Activated B cell treated with CpG ODN at 0.5 μM for 24 hours (primary cell): ENCODE results near the gene NUDT3. TPM values are rescaled to one million over a fixed set of nuclear protein-coding genes. Genes with fewer than 3 reads are reported as not detected.
A peak's percentile ranks its signal among the peaks of the same experiment; 100 is the strongest.

Experiments used
- ATAC-seq: fragments of 200-7000 bp; cut with Tn5 transposase; one replicate; pipeline ENCODE4 v1.10.0; 2021; ENCODE audit warnings: low read depth, mild to moderate bottlenecking, moderate library complexity
- CTCF ChIA-PET: fragments of 350-600 bp; sonication (Branson Sonifier 250); formaldehyde crosslinking; loops from one replicate; lab custom pipeline; 2021; ENCODE audit warnings: antibody characterized with exemption; lab: Charles Lee
- POLR2A ChIA-PET: fragments of 350-600 bp; sonication (Branson Sonifier 250); formaldehyde crosslinking; loops from one replicate; lab custom pipeline; 2021; ENCODE audit warnings: antibody characterized with exemption; lab: Charles Lee
- DNase-seq: peaks from one replicate; pipeline ENCODE4 v3.0.0; 2022
- H3K27ac Mint-ChIP-seq: one replicate; pipeline ENCODE4 v1.8.0; 2020; ENCODE audit warnings: mixed read lengths
- H3K27me3 Mint-ChIP-seq: one replicate; pipeline ENCODE4 v1.8.0; 2021; ENCODE audit warnings: mixed read lengths
- H3K36me3 Mint-ChIP-seq: one replicate; pipeline ENCODE4 v1.8.0; 2021; ENCODE audit warnings: low read depth, mixed read lengths
- H3K4me1 Mint-ChIP-seq: one replicate; pipeline ENCODE4 v1.8.0; 2021; ENCODE audit warnings: mixed read lengths
- H3K4me3 Mint-ChIP-seq: one replicate; pipeline ENCODE4 v1.8.0; 2020; ENCODE audit warnings: mild to moderate bottlenecking, mixed read lengths
- H3K9me3 Mint-ChIP-seq: one replicate; pipeline ENCODE4 v1.8.0; 2020; ENCODE audit warnings: mixed read lengths
- CTCF ChIP-seq: fragments of 200-600 bp; IDR thresholded peaks from one replicate; pipeline ENCODE4 v1.8.0; 2022; ENCODE audit warnings: antibody characterized with exemption, mild to moderate bottlenecking
- intact Hi-C: fragments of 100-400 bp; cut with micrococcal nuclease; formaldehyde crosslinking; loops from one replicate; pipeline ENCODE4 v1.15.1; 2024
- total RNA-seq: library from RNA; stranded (reverse); gene quantifications from 2 replicates; pipeline ENCODE4 v1.2.3, GENCODE V29; 2022

The NUDT3 gene
- total RNA-seq, 1 donor from 2014 or later: 27.0 TPM

- CTCF ChIA-PET: no interaction called here
Measured at GRCh38 chr6:34340906-34341480, 51.5 kb downstream of the NUDT3 start.

GRCh38 chr6:34340394-34340793 is 52.1 kb downstream of the NUDT3 start:
- no peak overlapping the region for H3K27ac Mint-ChIP-seq
- ChIA-PET CTCF (no interaction called here), POLR2A (interaction anchor here (0.6 kb wide), 1 partner anchor 44 kb away, joined by 4 read pairs; no protein-coding TSS in a partner anchor)
- DNase-seq: no peak
- intact Hi-C loops: no loop called here
- no peaks in the 10 kb centered on the region for H3K27me3 Mint-ChIP-seq
- H3K36me3 Mint-ChIP-seq: peaks cover 30% of the 10 kb centered on the region
- H3K4me1 Mint-ChIP-seq: peaks cover 48% of the 10 kb centered on the region
- no peak for ATAC-seq
- TF ChIP-seq CTCF: no peak
- H3K4me3 Mint-ChIP-seq: no peak overlapping the region
- no peaks in the 10 kb centered on the region for H3K9me3 Mint-ChIP-seq

More at GRCh38 chr6:34340906-34341480, 51.5 kb downstream of the NUDT3 start:
- POLR2A ChIA-PET: interaction anchor here (0.6 kb wide), 1 partner anchor 45 kb away, joined by 4 read pairs; no protein-coding TSS in a partner anchor
- intact Hi-C loops: no loop called here
- Mint-ChIP-seq H3K4me3 (no peak overlapping the region), H3K27me3 (no peaks in the 10 kb centered on the region), H3K36me3 (peaks cover 30% of the 10 kb centered on the region), H3K9me3 (no peaks in the 10 kb centered on the region), H3K27ac (no peak overlapping the region), H3K4me1 (peaks cover 53% of the 10 kb centered on the region)
- DNase-seq (no peak), ATAC-seq (no peak)
- TF ChIP-seq CTCF: no peak

GRCh38 chr6:34339971-34340370 is 52.5 kb downstream of the NUDT3 start:
- intact Hi-C loops: no loop called here
- Mint-ChIP-seq H3K36me3 (peaks cover 32% of the 10 kb centered on the region), H3K4me1 (peaks cover 49% of the 10 kb centered on the region), H3K4me3 (no peak overlapping the region), H3K27ac (peak overlapping the region; percentile 42), H3K9me3 (no peaks in the 10 kb centered on the region), H3K27me3 (no peaks in the 10 kb centered on the region)
- CTCF ChIA-PET: no interaction called here
- TF ChIP-seq CTCF: no peak
- ATAC-seq (no peak), DNase-seq (no peak)
- POLR2A ChIA-PET: no interaction called here

GRCh38 chr6:34339432-34339831 is 53.0 kb downstream of the NUDT3 start:
- no peak overlapping the region for H3K27ac Mint-ChIP-seq
- H3K4me3 Mint-ChIP-seq: no peak overlapping the region
- intact Hi-C loops: no loop called here
- no peaks in the 10 kb centered on the region for H3K27me3 Mint-ChIP-seq
- no peak for DNase-seq
- TF ChIP-seq CTCF: no peak
- CTCF ChIA-PET: no interaction called here
- no peak for ATAC-seq
- POLR2A ChIA-PET: no interaction called here
- peaks cover 48% of the 10 kb centered on the region for H3K4me1 Mint-ChIP-seq
- H3K36me3 Mint-ChIP-seq: peaks cover 35% of the 10 kb centered on the region
- no peaks in the 10 kb centered on the region for H3K9me3 Mint-ChIP-seq

DNA sequence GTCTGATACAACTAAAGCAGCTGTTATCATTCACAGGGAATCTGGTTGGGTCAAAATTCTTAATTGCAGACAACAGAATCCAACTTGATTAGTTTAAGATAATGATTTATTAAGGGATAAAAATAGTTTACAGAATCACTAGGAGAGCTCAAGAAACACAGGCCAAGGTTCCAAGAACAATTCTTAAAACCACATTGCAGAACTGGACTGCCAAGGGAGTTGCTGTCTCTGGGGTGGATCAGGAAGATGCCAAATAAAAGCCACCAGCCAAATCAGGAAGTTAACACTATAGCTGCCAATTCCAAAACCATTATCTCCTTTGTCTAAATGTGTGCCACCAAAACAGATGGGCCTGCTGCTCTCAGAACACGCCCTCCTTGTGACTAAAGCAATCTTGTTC is 53.7 kb downstream of the NUDT3 start:
- POLR2A ChIA-PET: interaction anchor here (0.6 kb wide), 1 partner anchor 42 kb away, joined by 4 read pairs; no protein-coding TSS in a partner anchor
- intact Hi-C loops: no loop called here
- Mint-ChIP-seq H3K4me1 (peaks cover 48% of the 10 kb centered on the region), H3K27ac (no peak overlapping the region), H3K36me3 (peaks cover 37% of the 10 kb centered on the region), H3K4me3 (no peak overlapping the region), H3K9me3 (no peaks in the 10 kb centered on the region), H3K27me3 (no peaks in the 10 kb centered on the region)
- ATAC-seq (no peak), DNase-seq (no peak)
- CTCF ChIA-PET: no interaction called here
- no peak for TF ChIP-seq CTCF
